ENCODE data around the gene TPSB2.
"Not testable (repeated sequence)": the region's sequence is repeated elsewhere in the genome, so short reads cannot be mapped to it uniquely, and the experiment has no call there.

Gene TPSB2

GRCh38 chr16:1229476-1229875, 508 bp downstream of the TPSB2 start:
- H3K4me3 ChIP-seq (ENCODE audit: low read depth, low read length); DNase-seq (ENCODE audit: low read depth): not testable (repeated sequence)

- DNase-seq (ENCODE audit: low read depth); H3K4me3 ChIP-seq (ENCODE audit: low read depth, low read length): not testable (repeated sequence)
These were observed 1.8 kb downstream of the TPSB2 start for GRCh38 chr16:1228227-1228626.

- not testable (repeated sequence) for H3K4me3 ChIP-seq (ENCODE audit: low read depth, low read length); DNase-seq (ENCODE audit: low read depth)
These were observed 3.3 kb downstream of the TPSB2 start for GRCh38 chr16:1226692-1227091.

DNA sequence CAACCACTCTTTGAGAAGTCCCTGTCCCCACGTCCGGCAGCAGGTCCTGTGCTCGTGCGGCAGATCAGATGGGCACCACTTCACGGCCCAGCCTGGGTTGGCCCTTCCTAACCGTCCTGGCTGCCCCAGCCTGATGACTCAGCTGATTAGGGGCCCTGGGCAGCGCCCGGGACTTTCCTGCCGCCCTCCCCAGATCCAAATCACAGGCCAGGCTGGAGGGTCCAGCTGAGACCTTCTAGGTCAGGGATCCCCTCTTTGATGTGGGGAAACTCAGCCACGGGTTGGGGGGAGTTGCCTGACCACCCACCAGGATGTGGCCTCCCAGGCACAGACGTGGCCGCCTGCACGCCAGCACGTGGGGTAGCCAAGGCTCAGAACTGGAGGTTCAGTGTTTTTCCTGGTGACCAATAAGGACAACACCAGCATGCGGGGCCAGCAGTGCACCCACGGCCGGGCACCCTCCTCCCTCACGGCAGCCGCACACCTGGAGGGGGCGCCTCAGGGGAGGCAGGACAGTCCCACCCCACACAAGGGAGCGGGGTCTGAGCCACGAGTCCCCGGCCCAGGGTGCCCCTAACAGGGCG, 4.2 kb downstream of the TPSB2 start:
- H3K4me3 ChIP-seq (ENCODE audit: low read depth, low read length); DNase-seq (ENCODE audit: low read depth): not testable (repeated sequence)

- no peak for TF ChIP-seq CTCF (conservative IDR thresholded peaks at IDR 0.05; ENCODE audit: low read depth, low read length)
- no peak within 1 kb of the TSS for H3K4me3 ChIP-seq (ENCODE audit: low read depth, low read length)
- DNase-seq (ENCODE audit: low read depth): no peak
These were observed 4.9 kb downstream of the TPSB2 start, which contains the start of gene TPSG1 for GRCh38 chr16:1225051-1225451. TPSG1 (minus strand) TSS chr16:1225268; CDS start chr16:1225252, 16 bp downstream.

DNA sequence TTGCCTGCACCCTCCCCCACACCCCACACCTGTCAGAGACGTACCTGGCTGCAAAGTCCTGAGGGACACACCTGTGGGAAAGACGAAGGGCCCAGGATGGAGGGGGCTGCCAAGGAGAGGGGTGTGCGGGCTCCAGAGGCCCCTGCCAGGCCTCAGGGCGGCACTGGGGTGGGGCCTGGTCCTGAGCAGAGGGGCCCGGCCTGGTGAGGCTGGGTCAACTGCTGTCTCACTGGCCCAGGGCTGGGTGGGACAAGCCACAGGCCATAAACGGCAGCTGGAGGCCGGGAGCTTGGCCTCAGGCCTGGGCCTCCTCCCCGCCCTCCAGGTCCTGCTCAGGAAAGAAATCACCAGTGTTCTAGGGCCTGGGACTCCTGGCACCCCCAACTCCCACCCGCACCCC, 5.4 kb downstream of the TPSB2 start:
- DNase-seq (ENCODE audit: low read depth): no peak
- TF ChIP-seq CTCF (conservative IDR thresholded peaks at IDR 0.05; ENCODE audit: low read depth, low read length): no peak
- no peak overlapping the region for H3K4me3 ChIP-seq (ENCODE audit: low read depth, low read length)

DNA sequence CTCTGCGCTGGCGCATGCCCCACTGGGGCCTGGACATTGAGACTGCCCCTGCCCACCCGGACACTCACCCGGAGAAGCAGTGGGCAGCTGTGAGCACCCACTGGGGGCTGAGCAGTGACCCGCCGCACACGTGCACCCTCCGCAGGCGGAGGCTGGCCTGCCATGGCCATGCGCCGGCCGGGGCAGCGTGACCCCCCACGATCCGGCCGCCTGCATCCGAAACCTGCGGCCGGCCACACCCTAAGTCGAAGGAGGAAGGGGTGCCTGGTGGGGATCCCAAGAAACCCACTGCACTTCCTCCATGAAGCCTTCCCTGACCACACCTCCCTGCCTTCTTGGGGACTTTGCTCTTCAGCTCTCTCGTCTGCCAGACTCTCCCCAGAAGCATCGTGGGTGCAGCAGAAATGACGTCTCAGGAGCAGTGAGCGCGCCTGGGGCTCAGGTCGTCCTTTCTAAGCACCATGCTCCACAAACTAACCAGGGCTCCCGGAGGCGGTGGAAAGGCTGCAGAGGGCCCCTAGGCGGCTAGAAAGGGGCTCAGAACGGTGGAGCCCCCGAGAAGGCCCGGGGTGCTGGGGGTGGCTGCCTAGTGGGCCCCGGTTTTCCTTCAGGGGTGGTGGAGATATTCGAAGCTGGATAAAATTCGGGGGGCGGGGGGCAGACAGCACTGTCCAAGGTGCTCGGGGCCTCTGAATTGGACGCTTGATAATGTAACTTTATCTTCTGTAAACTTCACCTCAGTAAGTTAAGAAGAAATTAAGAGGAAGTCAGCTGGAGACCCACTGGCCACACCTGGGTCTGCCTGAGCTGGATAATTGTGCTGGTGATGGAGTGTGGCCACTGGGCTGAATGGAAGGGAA, 6.4 kb downstream of the TPSB2 start:
- no peak overlapping the region for H3K4me3 ChIP-seq (ENCODE audit: low read depth, low read length)
- DNase-seq (ENCODE audit: low read depth): no peak
- TF ChIP-seq CTCF (conservative IDR thresholded peaks at IDR 0.05; ENCODE audit: low read depth, low read length): no peak

- no peak for TF ChIP-seq CTCF (conservative IDR thresholded peaks at IDR 0.05; ENCODE audit: low read depth, low read length)
- DNase-seq (ENCODE audit: low read depth): no peak
- H3K4me3 ChIP-seq (ENCODE audit: low read depth, low read length): no peak overlapping the region
These were observed 7.2 kb downstream of the TPSB2 start for GRCh38 chr16:1222553-1223354.

Measured in choroid plexus epithelial cell (primary cell).